SK-N-SH treated with all-trans-retinoic acid at 6 μM for 48 hours (cell line): Measurements from ENCODE around the gene TEKTIP1.

Source experiments
- ATAC-seq: fragments of 200-7000 bp; cut with Tn5 transposase; 3 replicates; pipeline ENCODE4 v1.9.1; 2020; ENCODE audit warnings: mild to moderate bottlenecking, moderate library complexity
- ARNTL ChIP-seq: fragments of 450-650 bp; formaldehyde crosslinking; IDR thresholded peaks from 2 replicates; pipeline ENCODE4 v1.5.0; 2020; ENCODE audit warnings: low read depth, mild to moderate bottlenecking, moderate library complexity, borderline replicate concordance
- BACH2 ChIP-seq: fragments of 250-450 bp; sonication (Bioruptor Pico); IDR thresholded peaks from 2 replicates; pipeline ENCODE4 v1.9.0; 2021; ENCODE audit warnings: mild to moderate bottlenecking, borderline replicate concordance
- CSDC2 ChIP-seq: fragments of 250-450 bp; sonication (Bioruptor Pico); IDR thresholded peaks from 2 replicates; pipeline ENCODE4 v1.5.0; 2020; ENCODE audit warnings: mild to moderate bottlenecking, moderate library complexity
- ESRRG ChIP-seq: fragments of 250-450 bp; sonication (Bioruptor Pico); IDR thresholded peaks from 2 replicates; pipeline ENCODE4 v1.6.1; 2021; ENCODE audit warnings: mild to moderate bottlenecking
- GLIS3 ChIP-seq: fragments of 250-450 bp; sonication (Bioruptor Pico); IDR thresholded peaks from 2 replicates; pipeline ENCODE4 v1.5.0; 2020; ENCODE audit warnings: mild to moderate bottlenecking, moderate library complexity
- ISL1 ChIP-seq: fragments of 250-450 bp; sonication (Bioruptor Pico); IDR thresholded peaks from 2 replicates; pipeline ENCODE4 v2.1.2; 2022; ENCODE audit warnings: mild to moderate bottlenecking, moderate library complexity
- OSR1 ChIP-seq: fragments of 250-450 bp; sonication (Bioruptor Pico); IDR thresholded peaks from 2 replicates; pipeline ENCODE4 v1.8.0; 2022; ENCODE audit warnings: moderate library complexity, mild to moderate bottlenecking, inconsistent platforms
- PPARA ChIP-seq: fragments of 250-450 bp; sonication (Bioruptor Pico); IDR thresholded peaks from 2 replicates; pipeline ENCODE4 v1.5.0; 2020; ENCODE audit warnings: mild to moderate bottlenecking, borderline replicate concordance
- RARB ChIP-seq: fragments of 250-450 bp; sonication (Bioruptor Pico); IDR thresholded peaks from 2 replicates; pipeline ENCODE4 v1.8.0; 2021; ENCODE audit warnings: mild to moderate bottlenecking, moderate library complexity
- SNAI2 ChIP-seq: fragments of 250-450 bp; sonication (Bioruptor Pico); IDR thresholded peaks from 2 replicates; pipeline ENCODE4 v1.5.0; 2020; ENCODE audit warnings: mild to moderate bottlenecking, moderate library complexity
- TCF4 ChIP-seq: fragments of 250-450 bp; sonication (Bioruptor Pico); IDR thresholded peaks from 2 replicates; pipeline ENCODE4 v1.8.0; 2021; ENCODE audit warnings: mild to moderate bottlenecking, moderate library complexity, borderline replicate concordance
- TOX ChIP-seq: fragments of 250-450 bp; sonication (Bioruptor Pico); IDR thresholded peaks from 2 replicates; pipeline ENCODE4 v1.8.0; 2021; ENCODE audit warnings: mild to moderate bottlenecking, moderate library complexity, borderline replicate concordance
- ZC3H10 ChIP-seq: fragments of 250-450 bp; sonication (Bioruptor Pico); IDR thresholded peaks from 2 replicates; pipeline ENCODE4 v1.5.1; 2021; ENCODE audit warnings: mild to moderate bottlenecking, moderate library complexity
- ZFP3 ChIP-seq: fragments of 250-450 bp; sonication (Bioruptor Pico); IDR thresholded peaks from 2 replicates; pipeline ENCODE4 v1.5.0; 2020; ENCODE audit warnings: mild to moderate bottlenecking, moderate library complexity
- ZFP30 ChIP-seq: fragments of 450-650 bp; formaldehyde crosslinking; IDR thresholded peaks from 2 replicates; pipeline ENCODE4 v1.5.0; 2022; ENCODE audit warnings: mild to moderate bottlenecking, moderate library complexity
- ZNF70 ChIP-seq: fragments of 450-650 bp; formaldehyde crosslinking; IDR thresholded peaks from 2 replicates; pipeline ENCODE4 v1.5.0; 2020; ENCODE audit warnings: mild to moderate bottlenecking, moderate library complexity
- TF ChIP-seq, protein P1 (sequence below): fragments of 250-450 bp; sonication (Bioruptor Pico); IDR thresholded peaks from 2 replicates; pipeline ENCODE4 v1.5.1; 2020; ENCODE audit warnings: low read depth, mild to moderate bottlenecking, moderate library complexity
- TF ChIP-seq, protein P2 (sequence below): fragments of 250-450 bp; sonication (Bioruptor Pico); IDR thresholded peaks from 2 replicates; pipeline ENCODE4 v1.8.0; 2020; ENCODE audit warnings: mild to moderate bottlenecking, moderate library complexity, borderline replicate concordance
- TF ChIP-seq, protein P3 (sequence below): fragments of 250-450 bp; sonication (Bioruptor Pico); IDR thresholded peaks from 2 replicates; pipeline ENCODE4 v1.8.0; 2021; ENCODE audit warnings: low read depth, mild to moderate bottlenecking, moderate library complexity, borderline replicate concordance
- TF ChIP-seq, protein P4 (sequence below): fragments of 250-450 bp; sonication (Bioruptor Pico); IDR thresholded peaks from 2 replicates; pipeline ENCODE4 v1.5.1; 2021; ENCODE audit warnings: mild to moderate bottlenecking, moderate library complexity

Gene TEKTIP1

DNA sequence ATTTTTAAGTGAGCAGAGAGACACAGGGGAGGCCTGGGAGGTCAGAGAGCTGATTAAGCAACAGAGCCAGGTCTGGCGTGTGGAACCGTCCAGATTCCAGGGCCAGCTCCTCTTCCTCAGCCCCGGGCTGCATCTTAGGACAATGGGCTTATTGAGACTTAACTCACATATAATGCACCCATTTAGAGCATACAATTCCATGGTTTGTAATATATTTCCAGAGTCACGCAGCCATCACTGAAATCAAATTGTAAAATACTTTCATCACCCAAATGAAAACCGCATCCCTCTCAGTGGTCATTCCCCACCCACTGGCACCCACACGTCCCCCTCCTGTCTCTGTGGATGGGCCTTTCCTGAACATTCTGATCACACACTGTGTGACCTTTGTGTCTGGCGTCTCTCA is 31.6 kb downstream of the TEKTIP1 start:
- ATAC-seq, result no peak
- TF ChIP-seq CSDC2 (CRISPR knock-in tag) (no peak), SNAI2 (CRISPR knock-in tag) (no peak), PPARA (CRISPR knock-in tag) (no peak), GLIS3 (CRISPR knock-in tag) (no peak), TOX (CRISPR knock-in tag) (no peak), TCF4 (no peak), ISL1 (CRISPR knock-in tag) (no peak), BACH2 (CRISPR knock-in tag) (no peak)
- TF ChIP-seq, protein P1, sequence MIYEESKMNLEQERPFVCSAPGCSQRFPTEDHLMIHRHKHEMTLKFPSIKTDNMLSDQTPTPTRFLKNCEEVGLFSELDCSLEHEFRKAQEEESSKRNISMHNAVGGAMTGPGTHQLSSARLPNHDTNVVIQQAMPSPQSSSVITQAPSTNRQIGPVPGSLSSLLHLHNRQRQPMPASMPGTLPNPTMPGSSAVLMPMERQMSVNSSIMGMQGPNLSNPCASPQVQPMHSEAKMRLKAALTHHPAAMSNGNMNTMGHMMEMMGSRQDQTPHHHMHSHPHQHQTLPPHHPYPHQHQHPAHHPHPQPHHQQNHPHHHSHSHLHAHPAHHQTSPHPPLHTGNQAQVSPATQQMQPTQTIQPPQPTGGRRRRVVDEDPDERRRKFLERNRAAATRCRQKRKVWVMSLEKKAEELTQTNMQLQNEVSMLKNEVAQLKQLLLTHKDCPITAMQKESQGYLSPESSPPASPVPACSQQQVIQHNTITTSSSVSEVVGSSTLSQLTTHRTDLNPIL (CRISPR knock-in tag), result no peak
- TF ChIP-seq, protein P2, sequence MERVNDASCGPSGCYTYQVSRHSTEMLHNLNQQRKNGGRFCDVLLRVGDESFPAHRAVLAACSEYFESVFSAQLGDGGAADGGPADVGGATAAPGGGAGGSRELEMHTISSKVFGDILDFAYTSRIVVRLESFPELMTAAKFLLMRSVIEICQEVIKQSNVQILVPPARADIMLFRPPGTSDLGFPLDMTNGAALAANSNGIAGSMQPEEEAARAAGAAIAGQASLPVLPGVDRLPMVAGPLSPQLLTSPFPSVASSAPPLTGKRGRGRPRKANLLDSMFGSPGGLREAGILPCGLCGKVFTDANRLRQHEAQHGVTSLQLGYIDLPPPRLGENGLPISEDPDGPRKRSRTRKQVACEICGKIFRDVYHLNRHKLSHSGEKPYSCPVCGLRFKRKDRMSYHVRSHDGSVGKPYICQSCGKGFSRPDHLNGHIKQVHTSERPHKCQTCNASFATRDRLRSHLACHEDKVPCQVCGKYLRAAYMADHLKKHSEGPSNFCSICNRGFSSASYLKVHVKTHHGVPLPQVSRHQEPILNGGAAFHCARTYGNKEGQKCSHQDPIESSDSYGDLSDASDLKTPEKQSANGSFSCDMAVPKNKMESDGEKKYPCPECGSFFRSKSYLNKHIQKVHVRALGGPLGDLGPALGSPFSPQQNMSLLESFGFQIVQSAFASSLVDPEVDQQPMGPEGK (CRISPR knock-in tag), result no peak
- TF ChIP-seq, protein P3, sequence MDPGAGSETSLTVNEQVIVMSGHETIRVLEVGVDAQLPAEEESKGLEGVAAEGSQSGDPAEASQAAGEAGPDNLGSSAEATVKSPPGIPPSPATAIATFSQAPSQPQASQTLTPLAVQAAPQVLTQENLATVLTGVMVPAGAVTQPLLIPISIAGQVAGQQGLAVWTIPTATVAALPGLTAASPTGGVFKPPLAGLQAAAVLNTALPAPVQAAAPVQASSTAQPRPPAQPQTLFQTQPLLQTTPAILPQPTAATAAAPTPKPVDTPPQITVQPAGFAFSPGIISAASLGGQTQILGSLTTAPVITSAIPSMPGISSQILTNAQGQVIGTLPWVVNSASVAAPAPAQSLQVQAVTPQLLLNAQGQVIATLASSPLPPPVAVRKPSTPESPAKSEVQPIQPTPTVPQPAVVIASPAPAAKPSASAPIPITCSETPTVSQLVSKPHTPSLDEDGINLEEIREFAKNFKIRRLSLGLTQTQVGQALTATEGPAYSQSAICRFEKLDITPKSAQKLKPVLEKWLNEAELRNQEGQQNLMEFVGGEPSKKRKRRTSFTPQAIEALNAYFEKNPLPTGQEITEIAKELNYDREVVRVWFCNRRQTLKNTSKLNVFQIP, result no peak

DNA sequence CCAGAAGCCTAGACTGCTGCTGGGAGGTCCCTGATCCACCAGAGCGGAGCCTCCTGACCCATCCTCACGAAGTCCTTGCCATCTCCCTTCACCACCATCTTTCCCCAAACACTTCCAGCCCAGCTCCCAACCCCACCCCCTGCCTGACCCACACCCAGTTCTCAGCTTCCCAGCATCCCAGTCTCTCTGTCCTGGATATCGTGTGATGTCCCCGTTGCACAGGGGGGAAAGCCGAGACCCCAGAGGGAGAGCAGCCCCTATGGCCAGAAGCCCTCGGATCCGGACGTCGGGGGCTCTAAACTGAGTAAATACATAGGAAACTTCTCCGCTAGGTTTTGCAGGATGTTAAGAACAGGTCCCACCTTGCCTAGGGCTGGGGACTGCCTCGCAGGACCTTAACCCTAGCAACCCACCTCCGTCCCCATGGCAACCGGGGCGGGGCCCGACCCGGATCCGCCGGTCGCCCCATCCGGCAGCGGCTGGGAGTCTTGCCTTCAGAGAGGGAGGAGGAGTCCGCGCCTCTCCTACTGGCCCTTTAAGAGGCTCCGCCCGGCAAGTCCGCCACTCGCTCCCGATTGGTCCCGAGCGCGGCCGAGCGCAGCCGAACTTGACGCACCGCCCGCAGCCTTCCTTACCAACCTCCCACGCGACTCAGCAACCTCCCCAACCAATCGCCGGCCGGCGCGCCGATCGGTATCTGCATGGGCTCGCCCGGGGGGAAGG is 33.3 kb downstream of the TEKTIP1 start:
- TF ChIP-seq ZC3H10 (CRISPR knock-in tag) (no peak), TCF4 (no peak), PPARA (CRISPR knock-in tag) (no peak), ISL1 (CRISPR knock-in tag) (no peak), CSDC2 (CRISPR knock-in tag) (no peak), ZFP3 (CRISPR knock-in tag) (no peak), ARNTL (CRISPR knock-in tag) (no peak), ESRRG (no peak)
- ATAC-seq, result peak; percentile 95

DNA sequence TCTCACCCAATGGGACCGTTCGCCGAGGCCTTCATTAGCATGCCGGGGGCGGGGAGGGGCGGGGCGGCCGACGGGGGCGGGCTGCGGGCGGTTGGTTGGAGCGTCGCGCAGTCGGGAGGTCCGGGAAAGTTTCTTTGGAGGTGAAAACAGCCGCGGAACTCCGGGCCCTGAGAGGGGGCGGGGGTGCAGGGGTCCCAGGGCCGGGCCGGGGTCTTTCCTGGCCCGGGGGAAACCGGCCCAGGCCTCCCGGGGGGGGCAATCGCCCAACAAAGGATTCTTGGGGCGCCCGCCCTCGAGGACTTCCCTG is 33.8 kb downstream of the TEKTIP1 start, which contains the start of gene HMG20B:
Gene HMG20B (plus strand): TSS at position 90 of the 307 bp plus-strand sequence. CDS start 366 bp downstream, outside the sequence.
- TF ChIP-seq, protein P4, sequence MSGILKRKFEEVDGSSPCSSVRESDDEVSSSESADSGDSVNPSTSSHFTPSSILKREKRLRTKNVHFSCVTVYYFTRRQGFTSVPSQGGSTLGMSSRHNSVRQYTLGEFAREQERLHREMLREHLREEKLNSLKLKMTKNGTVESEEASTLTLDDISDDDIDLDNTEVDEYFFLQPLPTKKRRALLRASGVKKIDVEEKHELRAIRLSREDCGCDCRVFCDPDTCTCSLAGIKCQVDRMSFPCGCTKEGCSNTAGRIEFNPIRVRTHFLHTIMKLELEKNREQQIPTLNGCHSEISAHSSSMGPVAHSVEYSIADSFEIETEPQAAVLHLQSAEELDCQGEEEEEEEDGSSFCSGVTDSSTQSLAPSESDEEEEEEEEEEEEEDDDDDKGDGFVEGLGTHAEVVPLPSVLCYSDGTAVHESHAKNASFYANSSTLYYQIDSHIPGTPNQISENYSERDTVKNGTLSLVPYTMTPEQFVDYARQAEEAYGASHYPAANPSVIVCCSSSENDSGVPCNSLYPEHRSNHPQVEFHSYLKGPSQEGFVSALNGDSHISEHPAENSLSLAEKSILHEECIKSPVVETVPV (CRISPR knock-in tag), result no peak
- TF ChIP-seq ZC3H10 (CRISPR knock-in tag), result no peak
- TF ChIP-seq, protein P1 (CRISPR knock-in tag), result no peak
- TF ChIP-seq ARNTL (CRISPR knock-in tag), result no peak
- TF ChIP-seq BACH2 (CRISPR knock-in tag), result no peak
- TF ChIP-seq CSDC2 (CRISPR knock-in tag), result no peak
- no peak for TF ChIP-seq RARB (CRISPR knock-in tag)
- no peak for TF ChIP-seq ZFP30
- TF ChIP-seq ESRRG, result no peak
- no peak for ATAC-seq

DNA sequence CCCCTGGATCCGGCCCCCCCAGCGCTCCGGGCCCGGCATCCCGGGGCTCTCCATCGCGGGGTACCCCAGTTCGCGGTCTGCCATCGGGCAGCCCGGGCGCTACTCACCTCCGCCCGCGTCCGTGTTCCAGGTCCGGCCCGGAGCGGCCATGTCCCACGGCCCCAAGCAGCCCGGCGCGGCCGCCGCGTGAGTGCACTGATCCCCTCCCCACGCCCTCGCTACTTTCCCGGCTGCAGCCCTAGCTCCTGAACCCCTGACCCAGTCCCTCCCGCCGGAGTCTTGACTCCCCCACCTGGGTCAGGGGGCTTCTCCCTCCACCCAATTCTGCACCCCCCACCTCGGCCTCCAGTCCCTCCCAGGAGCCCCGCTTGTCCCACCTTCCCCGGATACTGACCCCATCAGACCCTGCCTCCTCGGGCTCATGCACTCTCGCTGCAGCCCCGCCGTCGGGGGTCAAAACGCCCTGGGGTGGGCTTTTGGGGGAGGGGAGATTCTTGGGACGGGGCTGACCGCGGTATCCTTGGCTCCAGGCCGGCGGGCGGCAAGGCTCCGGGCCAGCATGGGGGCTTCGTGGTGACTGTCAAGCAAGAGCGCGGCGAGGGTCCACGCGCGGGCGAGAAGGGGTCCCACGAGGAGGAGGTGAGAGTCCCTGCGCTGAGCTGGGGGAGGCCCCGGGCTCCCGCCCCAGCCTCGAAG is 34.3 kb downstream of the TEKTIP1 start:
- ATAC-seq, result peak; percentile 43
- TF ChIP-seq CSDC2 (CRISPR knock-in tag) (no peak), ZNF70 (CRISPR knock-in tag) (no peak), OSR1 (CRISPR knock-in tag) (no peak), BACH2 (CRISPR knock-in tag) (no peak)
- TF ChIP-seq, protein P1 (CRISPR knock-in tag), result no peak
